ENCODE data around the gene SPANXN3. TPM values are rescaled to one million over a fixed set of nuclear protein-coding genes. Genes with fewer than 3 reads are reported as not detected.
A peak's percentile ranks its signal among the peaks of the same experiment; 100 is the strongest.
"Not testable (repeated sequence)": the region's sequence is repeated elsewhere in the genome, so short reads cannot be mapped to it uniquely, and the experiment has no call there.

The SPANXN3 gene
- polyA plus RNA-seq (ENCODE audit: insufficient read length in 4 of 4) = not detected

GRCh38 chrX:143517375-143517774 lies at the start of gene SPANXN3:
Gene SPANXN3 (minus strand): TSS chrX:143517475. CDS start chrX:143517391, 84 bp downstream.
- not testable (repeated sequence) for DNase-seq (ENCODE audit: low read depth in 4 of 4, low spot score in 2 of 4)

GRCh38 chrX:143536176-143536575 lies 18.9 kb upstream of the SPANXN3 start:
- no peak for DNase-seq (ENCODE audit: low read depth in 4 of 4, low spot score in 2 of 4)

GRCh38 chrX:143502196-143502595 lies 15.1 kb downstream of the SPANXN3 start:
- not testable (repeated sequence) for DNase-seq (ENCODE audit: low read depth in 4 of 4, low spot score in 2 of 4)

- DNase-seq (ENCODE audit: low read depth in 4 of 4, low spot score in 2 of 4) = no peak
These were observed 16.5 kb downstream of the SPANXN3 start for GRCh38 chrX:143500751-143501150.

- no peak for DNase-seq (ENCODE audit: low read depth in 4 of 4, low spot score in 2 of 4)
These were observed 31.2 kb downstream of the SPANXN3 start for GRCh38 chrX:143486105-143486504.

GRCh38 chrX:143476751-143477150 lies 40.5 kb downstream of the SPANXN3 start:
- DNase-seq (ENCODE audit: low read depth in 4 of 4, low spot score in 2 of 4) = no peak

- no peak for DNase-seq (ENCODE audit: low read depth in 4 of 4, low spot score in 2 of 4)
These were observed 44.8 kb downstream of the SPANXN3 start for GRCh38 chrX:143472347-143472938.

- DNase-seq (ENCODE audit: low read depth in 4 of 4, low spot score in 2 of 4) = no peak
These were observed 51.1 kb downstream of the SPANXN3 start for GRCh38 chrX:143466130-143466529.

- no peak for DNase-seq (ENCODE audit: low read depth in 4 of 4, low spot score in 2 of 4)
These were observed 54.6 kb downstream of the SPANXN3 start for GRCh38 chrX:143462696-143463095.

GRCh38 chrX:143461606-143462005 lies 55.7 kb downstream of the SPANXN3 start:
- DNase-seq (ENCODE audit: low read depth in 4 of 4, low spot score in 2 of 4) = peak in 2 of 4 donors; percentile 28 to 31

Other genes starting within 250 kb of the SPANXN3 start
- gene SLITRK4, start 118.6 kb upstream of the SPANXN3 start, polyA plus RNA-seq (ENCODE audit: insufficient read length in 4 of 4) = 10 to 100 TPM; 11.8 to 19.4 (median 15.3) TPM
- not detected for gene SPANXN2, start 203.3 kb upstream of the SPANXN3 start, polyA plus RNA-seq (ENCODE audit: insufficient read length in 4 of 4)

All from left renal cortex interstitium (tissue), 4 donors.